Measurements from ENCODE around the gene ZNF837. TPM values are rescaled to one million over a fixed set of nuclear protein-coding genes. Genes with fewer than 3 reads are reported as not detected.

The ZNF837 gene
- total RNA-seq, 1 experiment from 2014 or later, result 4.9 TPM

DNA sequence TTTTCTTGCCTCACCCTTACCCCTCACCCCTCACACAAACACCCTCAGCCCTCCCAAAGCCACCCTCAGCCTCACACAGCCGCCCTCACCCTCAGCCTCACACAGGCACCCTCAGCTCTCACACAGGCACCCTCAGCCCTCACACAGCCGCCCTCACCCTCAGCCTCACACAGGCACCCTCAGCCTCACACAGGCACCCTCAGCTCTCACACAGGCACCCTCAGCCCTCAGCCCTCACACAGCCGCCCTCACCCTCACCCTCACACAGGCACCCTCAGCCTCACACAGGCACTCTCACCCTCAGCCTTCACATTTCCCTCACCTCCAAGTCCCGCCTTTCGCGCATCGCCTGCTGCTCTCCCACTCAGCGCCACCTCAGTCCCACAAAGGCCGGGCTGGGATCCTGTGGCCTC lies 54.3 kb downstream of the ZNF837 start (continued):
- TF ChIP-seq, protein P1, sequence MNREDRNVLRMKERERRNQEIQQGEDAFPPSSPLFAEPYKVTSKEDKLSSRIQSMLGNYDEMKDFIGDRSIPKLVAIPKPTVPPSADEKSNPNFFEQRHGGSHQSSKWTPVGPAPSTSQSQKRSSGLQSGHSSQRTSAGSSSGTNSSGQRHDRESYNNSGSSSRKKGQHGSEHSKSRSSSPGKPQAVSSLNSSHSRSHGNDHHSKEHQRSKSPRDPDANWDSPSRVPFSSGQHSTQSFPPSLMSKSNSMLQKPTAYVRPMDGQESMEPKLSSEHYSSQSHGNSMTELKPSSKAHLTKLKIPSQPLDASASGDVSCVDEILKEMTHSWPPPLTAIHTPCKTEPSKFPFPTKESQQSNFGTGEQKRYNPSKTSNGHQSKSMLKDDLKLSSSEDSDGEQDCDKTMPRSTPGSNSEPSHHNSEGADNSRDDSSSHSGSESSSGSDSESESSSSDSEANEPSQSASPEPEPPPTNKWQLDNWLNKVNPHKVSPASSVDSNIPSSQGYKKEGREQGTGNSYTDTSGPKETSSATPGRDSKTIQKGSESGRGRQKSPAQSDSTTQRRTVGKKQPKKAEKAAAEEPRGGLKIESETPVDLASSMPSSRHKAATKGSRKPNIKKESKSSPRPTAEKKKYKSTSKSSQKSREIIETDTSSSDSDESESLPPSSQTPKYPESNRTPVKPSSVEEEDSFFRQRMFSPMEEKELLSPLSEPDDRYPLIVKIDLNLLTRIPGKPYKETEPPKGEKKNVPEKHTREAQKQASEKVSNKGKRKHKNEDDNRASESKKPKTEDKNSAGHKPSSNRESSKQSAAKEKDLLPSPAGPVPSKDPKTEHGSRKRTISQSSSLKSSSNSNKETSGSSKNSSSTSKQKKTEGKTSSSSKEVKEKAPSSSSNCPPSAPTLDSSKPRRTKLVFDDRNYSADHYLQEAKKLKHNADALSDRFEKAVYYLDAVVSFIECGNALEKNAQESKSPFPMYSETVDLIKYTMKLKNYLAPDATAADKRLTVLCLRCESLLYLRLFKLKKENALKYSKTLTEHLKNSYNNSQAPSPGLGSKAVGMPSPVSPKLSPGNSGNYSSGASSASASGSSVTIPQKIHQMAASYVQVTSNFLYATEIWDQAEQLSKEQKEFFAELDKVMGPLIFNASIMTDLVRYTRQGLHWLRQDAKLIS (CRISPR knock-in tag; IDR thresholded peaks at IDR 0.05; ENCODE audit: borderline replicate concordance), result no peak
- TF ChIP-seq FOXP1 (CRISPR knock-in tag; IDR thresholded peaks at IDR 0.05; ENCODE audit: borderline replicate concordance) (no peak), RORB (CRISPR knock-in tag; IDR thresholded peaks at IDR 0.05) (no peak)
- TF ChIP-seq, protein P2, sequence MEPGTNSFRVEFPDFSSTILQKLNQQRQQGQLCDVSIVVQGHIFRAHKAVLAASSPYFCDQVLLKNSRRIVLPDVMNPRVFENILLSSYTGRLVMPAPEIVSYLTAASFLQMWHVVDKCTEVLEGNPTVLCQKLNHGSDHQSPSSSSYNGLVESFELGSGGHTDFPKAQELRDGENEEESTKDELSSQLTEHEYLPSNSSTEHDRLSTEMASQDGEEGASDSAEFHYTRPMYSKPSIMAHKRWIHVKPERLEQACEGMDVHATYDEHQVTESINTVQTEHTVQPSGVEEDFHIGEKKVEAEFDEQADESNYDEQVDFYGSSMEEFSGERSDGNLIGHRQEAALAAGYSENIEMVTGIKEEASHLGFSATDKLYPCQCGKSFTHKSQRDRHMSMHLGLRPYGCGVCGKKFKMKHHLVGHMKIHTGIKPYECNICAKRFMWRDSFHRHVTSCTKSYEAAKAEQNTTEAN (CRISPR knock-in tag; IDR thresholded peaks at IDR 0.05), result no peak
- TF ChIP-seq, protein P3, sequence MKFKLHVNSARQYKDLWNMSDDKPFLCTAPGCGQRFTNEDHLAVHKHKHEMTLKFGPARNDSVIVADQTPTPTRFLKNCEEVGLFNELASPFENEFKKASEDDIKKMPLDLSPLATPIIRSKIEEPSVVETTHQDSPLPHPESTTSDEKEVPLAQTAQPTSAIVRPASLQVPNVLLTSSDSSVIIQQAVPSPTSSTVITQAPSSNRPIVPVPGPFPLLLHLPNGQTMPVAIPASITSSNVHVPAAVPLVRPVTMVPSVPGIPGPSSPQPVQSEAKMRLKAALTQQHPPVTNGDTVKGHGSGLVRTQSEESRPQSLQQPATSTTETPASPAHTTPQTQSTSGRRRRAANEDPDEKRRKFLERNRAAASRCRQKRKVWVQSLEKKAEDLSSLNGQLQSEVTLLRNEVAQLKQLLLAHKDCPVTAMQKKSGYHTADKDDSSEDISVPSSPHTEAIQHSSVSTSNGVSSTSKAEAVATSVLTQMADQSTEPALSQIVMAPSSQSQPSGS (CRISPR knock-in tag; IDR thresholded peaks at IDR 0.05; ENCODE audit: borderline replicate concordance, low read depth), result no peak
- TF ChIP-seq, protein P4, sequence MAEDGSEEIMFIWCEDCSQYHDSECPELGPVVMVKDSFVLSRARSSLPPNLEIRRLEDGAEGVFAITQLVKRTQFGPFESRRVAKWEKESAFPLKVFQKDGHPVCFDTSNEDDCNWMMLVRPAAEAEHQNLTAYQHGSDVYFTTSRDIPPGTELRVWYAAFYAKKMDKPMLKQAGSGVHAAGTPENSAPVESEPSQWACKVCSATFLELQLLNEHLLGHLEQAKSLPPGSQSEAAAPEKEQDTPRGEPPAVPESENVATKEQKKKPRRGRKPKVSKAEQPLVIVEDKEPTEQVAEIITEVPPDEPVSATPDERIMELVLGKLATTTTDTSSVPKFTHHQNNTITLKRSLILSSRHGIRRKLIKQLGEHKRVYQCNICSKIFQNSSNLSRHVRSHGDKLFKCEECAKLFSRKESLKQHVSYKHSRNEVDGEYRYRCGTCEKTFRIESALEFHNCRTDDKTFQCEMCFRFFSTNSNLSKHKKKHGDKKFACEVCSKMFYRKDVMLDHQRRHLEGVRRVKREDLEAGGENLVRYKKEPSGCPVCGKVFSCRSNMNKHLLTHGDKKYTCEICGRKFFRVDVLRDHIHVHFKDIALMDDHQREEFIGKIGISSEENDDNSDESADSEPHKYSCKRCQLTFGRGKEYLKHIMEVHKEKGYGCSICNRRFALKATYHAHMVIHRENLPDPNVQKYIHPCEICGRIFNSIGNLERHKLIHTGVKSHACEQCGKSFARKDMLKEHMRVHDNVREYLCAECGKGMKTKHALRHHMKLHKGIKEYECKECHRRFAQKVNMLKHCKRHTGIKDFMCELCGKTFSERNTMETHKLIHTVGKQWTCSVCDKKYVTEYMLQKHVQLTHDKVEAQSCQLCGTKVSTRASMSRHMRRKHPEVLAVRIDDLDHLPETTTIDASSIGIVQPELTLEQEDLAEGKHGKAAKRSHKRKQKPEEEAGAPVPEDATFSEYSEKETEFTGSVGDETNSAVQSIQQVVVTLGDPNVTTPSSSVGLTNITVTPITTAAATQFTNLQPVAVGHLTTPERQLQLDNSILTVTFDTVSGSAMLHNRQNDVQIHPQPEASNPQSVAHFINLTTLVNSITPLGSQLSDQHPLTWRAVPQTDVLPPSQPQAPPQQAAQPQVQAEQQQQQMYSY (CRISPR knock-in tag; IDR thresholded peaks at IDR 0.05), result no peak

DNA sequence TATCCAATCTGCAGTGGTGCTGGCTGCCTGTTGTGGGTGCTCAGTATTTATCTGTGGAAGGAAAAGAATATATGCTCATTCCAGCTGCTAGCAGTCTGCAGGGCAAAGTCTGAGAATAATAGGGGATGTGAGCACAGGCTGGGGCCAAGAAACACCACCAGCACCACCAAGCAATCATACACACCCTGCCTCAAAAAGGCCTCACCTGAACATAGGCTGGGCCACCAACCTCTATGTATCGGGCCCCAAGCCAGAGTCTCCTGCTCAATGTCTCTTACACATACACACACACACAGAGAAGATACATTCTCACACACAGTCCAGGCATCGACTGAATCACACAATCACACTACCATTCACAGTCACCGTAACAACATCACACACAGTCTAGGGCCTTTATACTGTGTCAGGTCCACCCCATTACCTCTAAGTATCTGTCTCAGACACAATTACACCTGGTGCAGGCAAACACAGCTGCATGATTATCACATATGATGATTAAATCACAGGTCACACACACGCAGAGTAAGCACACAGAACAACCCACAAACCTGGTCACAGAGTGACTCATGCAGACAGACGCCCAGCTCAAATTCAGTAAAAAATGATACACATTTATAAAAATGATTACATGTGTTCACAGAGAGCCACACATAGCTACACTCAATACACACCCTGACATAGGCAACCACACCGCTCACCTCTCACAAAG lies 55.4 kb downstream of the ZNF837 start:
- no peaks in the 10 kb centered on the region for H3K9me3 Mint-ChIP-seq
- H3K27ac Mint-ChIP-seq, result no peak overlapping the region
- H3K36me3 Mint-ChIP-seq, result no peaks in the 10 kb centered on the region
- ATAC-seq (no peak), DNase-seq (ENCODE audit: low spot score) (no peak)
- POLR2A ChIA-PET, result interaction anchor here (1.5 kb wide), 1 partner anchor 37 kb away, joined by 9 read pairs; the partner anchor contains the start of gene ZNF497
- H3K4me1 Mint-ChIP-seq, result peaks cover 4% of the 10 kb centered on the region; the same call in 1 of the 2 replicates
- CTCF ChIA-PET, result interaction anchor here (2.1 to 2.3 kb wide), 2 partner anchors 13 to 37 kb away, joined by 9 to 12 read pairs; partner anchors contain the start of gene ZNF497
- no peak overlapping the region for H3K4me3 Mint-ChIP-seq
- no peaks in the 10 kb centered on the region for H3K27me3 Mint-ChIP-seq (ENCODE audit: low read depth)
- TF ChIP-seq, protein P5, sequence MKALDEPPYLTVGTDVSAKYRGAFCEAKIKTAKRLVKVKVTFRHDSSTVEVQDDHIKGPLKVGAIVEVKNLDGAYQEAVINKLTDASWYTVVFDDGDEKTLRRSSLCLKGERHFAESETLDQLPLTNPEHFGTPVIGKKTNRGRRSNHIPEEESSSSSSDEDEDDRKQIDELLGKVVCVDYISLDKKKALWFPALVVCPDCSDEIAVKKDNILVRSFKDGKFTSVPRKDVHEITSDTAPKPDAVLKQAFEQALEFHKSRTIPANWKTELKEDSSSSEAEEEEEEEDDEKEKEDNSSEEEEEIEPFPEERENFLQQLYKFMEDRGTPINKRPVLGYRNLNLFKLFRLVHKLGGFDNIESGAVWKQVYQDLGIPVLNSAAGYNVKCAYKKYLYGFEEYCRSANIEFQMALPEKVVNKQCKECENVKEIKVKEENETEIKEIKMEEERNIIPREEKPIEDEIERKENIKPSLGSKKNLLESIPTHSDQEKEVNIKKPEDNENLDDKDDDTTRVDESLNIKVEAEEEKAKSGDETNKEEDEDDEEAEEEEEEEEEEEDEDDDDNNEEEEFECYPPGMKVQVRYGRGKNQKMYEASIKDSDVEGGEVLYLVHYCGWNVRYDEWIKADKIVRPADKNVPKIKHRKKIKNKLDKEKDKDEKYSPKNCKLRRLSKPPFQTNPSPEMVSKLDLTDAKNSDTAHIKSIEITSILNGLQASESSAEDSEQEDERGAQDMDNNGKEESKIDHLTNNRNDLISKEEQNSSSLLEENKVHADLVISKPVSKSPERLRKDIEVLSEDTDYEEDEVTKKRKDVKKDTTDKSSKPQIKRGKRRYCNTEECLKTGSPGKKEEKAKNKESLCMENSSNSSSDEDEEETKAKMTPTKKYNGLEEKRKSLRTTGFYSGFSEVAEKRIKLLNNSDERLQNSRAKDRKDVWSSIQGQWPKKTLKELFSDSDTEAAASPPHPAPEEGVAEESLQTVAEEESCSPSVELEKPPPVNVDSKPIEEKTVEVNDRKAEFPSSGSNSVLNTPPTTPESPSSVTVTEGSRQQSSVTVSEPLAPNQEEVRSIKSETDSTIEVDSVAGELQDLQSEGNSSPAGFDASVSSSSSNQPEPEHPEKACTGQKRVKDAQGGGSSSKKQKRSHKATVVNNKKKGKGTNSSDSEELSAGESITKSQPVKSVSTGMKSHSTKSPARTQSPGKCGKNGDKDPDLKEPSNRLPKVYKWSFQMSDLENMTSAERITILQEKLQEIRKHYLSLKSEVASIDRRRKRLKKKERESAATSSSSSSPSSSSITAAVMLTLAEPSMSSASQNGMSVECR (CRISPR knock-in tag; IDR thresholded peaks at IDR 0.05; ENCODE audit: borderline replicate concordance), result no peak
- TF ChIP-seq MXD4 (CRISPR knock-in tag; IDR thresholded peaks at IDR 0.05; ENCODE audit: borderline replicate concordance) (no peak), ZNF423 (CRISPR knock-in tag; IDR thresholded peaks at IDR 0.05) (no peak), GABPB1 (CRISPR knock-in tag; IDR thresholded peaks at IDR 0.05) (no peak)
- TF ChIP-seq, protein P6, sequence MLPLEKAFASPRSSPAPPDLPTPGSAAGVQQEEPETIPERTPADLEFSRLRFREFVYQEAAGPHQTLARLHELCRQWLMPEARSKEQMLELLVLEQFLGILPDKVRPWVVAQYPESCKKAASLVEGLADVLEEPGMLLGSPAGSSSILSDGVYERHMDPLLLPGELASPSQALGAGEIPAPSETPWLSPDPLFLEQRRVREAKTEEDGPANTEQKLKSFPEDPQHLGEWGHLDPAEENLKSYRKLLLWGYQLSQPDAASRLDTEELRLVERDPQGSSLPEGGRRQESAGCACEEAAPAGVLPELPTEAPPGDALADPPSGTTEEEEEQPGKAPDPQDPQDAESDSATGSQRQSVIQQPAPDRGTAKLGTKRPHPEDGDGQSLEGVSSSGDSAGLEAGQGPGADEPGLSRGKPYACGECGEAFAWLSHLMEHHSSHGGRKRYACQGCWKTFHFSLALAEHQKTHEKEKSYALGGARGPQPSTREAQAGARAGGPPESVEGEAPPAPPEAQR (CRISPR knock-in tag; IDR thresholded peaks at IDR 0.05), result no peak
- TF ChIP-seq, protein P7, sequence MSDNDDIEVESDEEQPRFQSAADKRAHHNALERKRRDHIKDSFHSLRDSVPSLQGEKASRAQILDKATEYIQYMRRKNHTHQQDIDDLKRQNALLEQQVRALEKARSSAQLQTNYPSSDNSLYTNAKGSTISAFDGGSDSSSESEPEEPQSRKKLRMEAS (CRISPR knock-in tag; IDR thresholded peaks at IDR 0.05), result no peak
- TF ChIP-seq, protein P8, sequence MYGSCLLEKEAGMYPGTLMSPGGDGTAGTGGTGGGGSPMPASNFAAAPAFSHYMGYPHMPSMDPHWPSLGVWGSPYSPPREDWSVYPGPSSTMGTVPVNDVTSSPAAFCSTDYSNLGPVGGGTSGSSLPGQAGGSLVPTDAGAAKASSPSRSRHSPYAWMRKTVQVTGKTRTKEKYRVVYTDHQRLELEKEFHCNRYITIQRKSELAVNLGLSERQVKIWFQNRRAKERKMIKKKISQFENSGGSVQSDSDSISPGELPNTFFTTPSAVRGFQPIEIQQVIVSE (CRISPR knock-in tag; IDR thresholded peaks at IDR 0.05; ENCODE audit: borderline replicate concordance), result no peak
- TF ChIP-seq, protein P9, sequence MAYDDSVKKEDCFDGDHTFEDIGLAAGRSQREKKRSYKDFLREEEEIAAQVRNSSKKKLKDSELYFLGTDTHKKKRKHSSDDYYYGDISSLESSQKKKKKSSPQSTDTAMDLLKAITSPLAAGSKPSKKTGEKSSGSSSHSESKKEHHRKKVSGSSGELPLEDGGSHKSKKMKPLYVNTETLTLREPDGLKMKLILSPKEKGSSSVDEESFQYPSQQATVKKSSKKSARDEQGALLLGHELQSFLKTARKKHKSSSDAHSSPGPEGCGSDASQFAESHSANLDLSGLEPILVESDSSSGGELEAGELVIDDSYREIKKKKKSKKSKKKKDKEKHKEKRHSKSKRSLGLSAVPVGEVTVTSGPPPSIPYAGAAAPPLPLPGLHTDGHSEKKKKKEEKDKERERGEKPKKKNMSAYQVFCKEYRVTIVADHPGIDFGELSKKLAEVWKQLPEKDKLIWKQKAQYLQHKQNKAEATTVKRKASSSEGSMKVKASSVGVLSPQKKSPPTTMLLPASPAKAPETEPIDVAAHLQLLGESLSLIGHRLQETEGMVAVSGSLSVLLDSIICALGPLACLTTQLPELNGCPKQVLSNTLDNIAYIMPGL (CRISPR knock-in tag; IDR thresholded peaks at IDR 0.05), result no peak
